ENCODE data around the gene F3. TPM values are rescaled to one million over a fixed set of nuclear protein-coding genes. Genes with fewer than 3 reads are reported as not detected.

F3 gene
- total RNA-seq: 6.7 and 51.6 TPM in 2 replicates

GRCh38 chr1:94541246-94542087 lies at the start of gene F3:
Gene F3 (minus strand): TSS chr1:94541759. CDS start chr1:94541636, 123 bp downstream.

Other genes starting within 250 kb of the F3 start
- gene ABCD3, start 123.4 kb downstream of the F3 start, total RNA-seq: 44.5 and 45.1 TPM in 2 replicates